H1 (cell line): ENCODE data around the gene KIF2C. TPM values are rescaled to one million over a fixed set of nuclear protein-coding genes. Genes with fewer than 3 reads are reported as not detected.

Source experiments
- CTCF ChIA-PET: fragments of 300-600 bp; sonication (Branson Sonifier 250); formaldehyde crosslinking; loops from one replicate; lab custom pipeline; 2021; ENCODE audit not compliant: partially characterized antibody; lab: Charles Lee
- POLR2A ChIA-PET: fragments of 300-600 bp; sonication (Branson Sonifier 250); formaldehyde crosslinking; loops from one replicate; lab custom pipeline; 2021; ENCODE audit warnings: inconsistent platforms; ENCODE audit not compliant: partially characterized antibody; lab: Charles Lee
- DNase-seq, 2 experiments: peaks; one replicate each; pipeline versions ENCODE4 v3.0.0 to v3.0.0-alpha.2; 2010 to 2022; ENCODE audit warnings: low spot score in 2 of 2, low read depth in 1 of 2, mixed read lengths in 1 of 2
- FAIRE-seq: peaks from 2 replicates; lab custom pipeline; 2011; peaks lifted over from hg19 to GRCh38; lab: Jason Lieb, UNC
- H2AFZ ChIP-seq: 2 replicates; pipeline ENCODE4 v1.8.1; 2012; ENCODE audit warnings: low read length, inconsistent platforms
- H2AK5ac ChIP-seq: 2 replicates; pipeline ENCODE4 v1.6.1; 2013; ENCODE audit warnings: low read depth, low read length
- H2BK120ac ChIP-seq: replicated peaks from 2 replicates; pipeline ENCODE3; 2013; ENCODE audit warnings: low read depth, low read length, inconsistent platforms
- H2BK12ac ChIP-seq: 2 replicates; pipeline ENCODE4 v1.6.1; 2013; ENCODE audit warnings: low read depth, low read length
- H2BK15ac ChIP-seq: 2 replicates; pipeline ENCODE4 v1.6.1; 2013; ENCODE audit warnings: low read length
- H2BK20ac ChIP-seq: 2 replicates; pipeline ENCODE4 v1.6.1; 2013; ENCODE audit warnings: low read length
- H2BK5ac ChIP-seq: 2 replicates; pipeline ENCODE4 v1.6.1; 2013; ENCODE audit warnings: low read depth, low read length
- H3K14ac ChIP-seq: 2 replicates; pipeline ENCODE4 v1.6.1; 2013; ENCODE audit warnings: inconsistent platforms; ENCODE audit not compliant: insufficient read length
- H3K18ac ChIP-seq: 2 replicates; pipeline ENCODE4 v1.6.1; 2013; ENCODE audit warnings: low read length; ENCODE audit errors: extremely low read depth
- H3K23ac ChIP-seq: 2 replicates; pipeline ENCODE4 v1.6.1; 2013; ENCODE audit warnings: inconsistent platforms; ENCODE audit not compliant: insufficient read length
- H3K23me2 ChIP-seq: 2 replicates; pipeline ENCODE4 v1.6.1; 2013; ENCODE audit warnings: low read depth, low read length
- H3K27ac ChIP-seq: 2 replicates; pipeline ENCODE4 v1.6.1; 2011; ENCODE audit warnings: low read depth, low read length, inconsistent platforms
- H3K27me3 ChIP-seq, 4 experiments: replicated peaks in 1 of 4; 1 replicate in 1 of 4; 2 replicates in 3 of 4; pipeline versions ENCODE4 v1.6.1 to v1.8.1; 2011 to 2013; ENCODE audit warnings: low read length in 3 of 4, mild to moderate bottlenecking in 3 of 4, inconsistent platforms in 2 of 4, mixed read lengths in 2 of 4, moderate library complexity in 1 of 4; ENCODE audit not compliant: control insufficient read depth in 3 of 4, insufficient read depth in 3 of 4; ENCODE audit errors: extremely low read depth in 1 of 4
- H3K36me3 ChIP-seq, 4 experiments: 2 replicates each; pipeline versions ENCODE4 v1.6.1 to v1.8.1; 2011 to 2013; ENCODE audit warnings: mild to moderate bottlenecking in 4 of 4, low read length in 3 of 4, moderate library complexity in 2 of 4, control low read depth in 1 of 4, inconsistent platforms in 1 of 4; ENCODE audit not compliant: insufficient read depth in 4 of 4, control insufficient read depth in 2 of 4
- H3K4ac ChIP-seq: replicated peaks from 2 replicates; pipeline ENCODE3; 2013; ENCODE audit warnings: low read length, low read depth, mixed read lengths, inconsistent platforms; ENCODE audit not compliant: insufficient read length
- H3K4me1 ChIP-seq, 4 experiments: replicated peaks in 1 of 4; 1 replicate in 1 of 4; 2 replicates in 3 of 4; pipeline versions ENCODE4 v1.6.1 to v1.8.1; 2011 to 2013; ENCODE audit warnings: low read length in 3 of 4, inconsistent platforms in 2 of 4, mixed read lengths in 1 of 4; ENCODE audit not compliant: insufficient read depth in 4 of 4, control insufficient read depth in 3 of 4
- H3K4me2 ChIP-seq, 2 experiments: 2 replicates each; pipeline versions ENCODE4 v1.6.1 to v1.8.1; 2011 to 2013; ENCODE audit warnings: low read depth in 2 of 2, low read length in 2 of 2, control low read depth in 1 of 2, inconsistent platforms in 1 of 2, mild to moderate bottlenecking in 1 of 2; ENCODE audit not compliant: insufficient read depth in 1 of 2
- H3K4me3 ChIP-seq, 4 experiments: fragments of 200-600, 300-600 bp in 1 of 4; sonication (generic), shearing (Covaris generic), sonication (Bioruptor Twin) in 1 of 4; 2 replicates each; pipeline versions ENCODE4 v1.5.1 to v1.8.1; 2011 to 2016; ENCODE audit warnings: low read length in 4 of 4, low read depth in 3 of 4, control low read depth in 2 of 4, inconsistent platforms in 2 of 4, mild to moderate bottlenecking in 2 of 4, mixed read lengths in 1 of 4, moderate library complexity in 1 of 4; ENCODE audit not compliant: insufficient read depth in 2 of 4; ENCODE audit errors: extremely low read depth in 1 of 4
- H3K56ac ChIP-seq: replicated peaks from 2 replicates; pipeline ENCODE3; 2013; ENCODE audit warnings: low read depth, mild to moderate bottlenecking, mixed read lengths, low read length, inconsistent platforms; ENCODE audit not compliant: insufficient read length
- H3K79me1 ChIP-seq: 2 replicates; pipeline ENCODE4 v1.6.1; 2013; ENCODE audit warnings: low read depth, low read length, control low read depth
- H3K79me2 ChIP-seq, 2 experiments: 2 replicates each; pipeline versions ENCODE4 v1.6.1 to v1.8.1; 2012 to 2013; ENCODE audit warnings: low read length in 2 of 2, mild to moderate bottlenecking in 2 of 2, inconsistent platforms in 1 of 2; ENCODE audit not compliant: insufficient read depth in 2 of 2, control insufficient read depth in 1 of 2
- H3K9ac ChIP-seq, 4 experiments: replicated peaks in 1 of 4; 1 replicate in 1 of 4; 2 replicates in 3 of 4; pipeline versions ENCODE4 v1.6.1 to v1.8.1; 2011 to 2013; ENCODE audit warnings: low read depth in 3 of 4, low read length in 3 of 4, control low read depth in 2 of 4, mild to moderate bottlenecking in 2 of 4, moderate library complexity in 2 of 4, inconsistent platforms in 1 of 4; ENCODE audit errors: extremely low read depth in 1 of 4
- H3K9me3 ChIP-seq, 2 experiments: 2 replicates each; pipeline versions ENCODE4 v1.6.1 to v1.8.1; 2012 to 2013; ENCODE audit warnings: mild to moderate bottlenecking in 2 of 2, moderate library complexity in 2 of 2, control low read depth in 1 of 2, inconsistent platforms in 1 of 2, low read depth in 1 of 2, low read length in 1 of 2, mixed read lengths in 1 of 2; ENCODE audit not compliant: insufficient read depth in 2 of 2
- H4K20me1 ChIP-seq, 2 experiments: replicated peaks in 1 of 2; 2 replicates each; pipeline versions ENCODE3 to v1.8.1; 2011 to 2013; ENCODE audit warnings: inconsistent platforms in 2 of 2, low read length in 2 of 2, mild to moderate bottlenecking in 1 of 2; ENCODE audit not compliant: insufficient read depth in 2 of 2, control insufficient read depth in 1 of 2
- H4K5ac ChIP-seq: 2 replicates; pipeline ENCODE4 v1.6.1; 2013; ENCODE audit warnings: low read length, low read depth, mixed read lengths, inconsistent platforms; ENCODE audit not compliant: insufficient read length
- H4K8ac ChIP-seq: 2 replicates; pipeline ENCODE4 v1.8.0; 2013; ENCODE audit warnings: mild to moderate bottlenecking, moderate library complexity, low read length, inconsistent platforms; ENCODE audit not compliant: insufficient read depth; ENCODE audit errors: extremely low read depth
- H4K91ac ChIP-seq: replicated peaks from 2 replicates; pipeline ENCODE3; 2013; ENCODE audit warnings: low read length, mixed read lengths, inconsistent platforms; ENCODE audit not compliant: insufficient read length
- BRCA1 ChIP-seq: IDR thresholded peaks from 2 replicates; pipeline ENCODE4 v1.6.1; 2012; ENCODE audit warnings: low read depth, low read length, improper control_type of control experiment
- CTCF ChIP-seq, 3 experiments: IDR thresholded peaks; 1 replicate in 2 of 3; 2 replicates in 1 of 3; pipeline versions ENCODE4 v1.5.1 to v1.6.1; 2011; ENCODE audit warnings: low read length in 3 of 3, mild to moderate bottlenecking in 3 of 3, inconsistent platforms in 2 of 3, low read depth in 1 of 3, moderate library complexity in 1 of 3; ENCODE audit not compliant: insufficient read depth in 1 of 3; ENCODE audit errors: control extremely low read depth in 1 of 3
- GABPA ChIP-seq: IDR thresholded peaks from 2 replicates; pipeline ENCODE4 v1.6.1; 2011; ENCODE audit warnings: mild to moderate bottlenecking, low read length, moderate library complexity, borderline replicate concordance; ENCODE audit not compliant: insufficient read depth
- GTF2F1 ChIP-seq: IDR thresholded peaks from 2 replicates; pipeline ENCODE4 v1.6.1; 2012; ENCODE audit warnings: low read depth, low read length, improper control_type of control experiment, borderline replicate concordance
- JUN ChIP-seq: IDR thresholded peaks from 2 replicates; pipeline ENCODE4 v1.6.1; 2011; ENCODE audit warnings: low read depth, mild to moderate bottlenecking, improper control_type of control experiment, low read length
- KDM1A ChIP-seq: fragments of 200-600, 300-600 bp; sonication (generic); IDR thresholded peaks from 2 replicates; pipeline ENCODE4 v1.7.1; 2016; ENCODE audit warnings: mild to moderate bottlenecking, low read length, borderline replicate concordance
- RBBP5 ChIP-seq: IDR thresholded peaks from 2 replicates; pipeline ENCODE4 v1.7.1; 2012; ENCODE audit warnings: low read depth, mild to moderate bottlenecking, inconsistent platforms, low read length, moderate library complexity, borderline replicate concordance
- SP2 ChIP-seq: IDR thresholded peaks from 2 replicates; pipeline ENCODE4 v1.6.1; 2012; ENCODE audit warnings: mild to moderate bottlenecking, low read length, inconsistent platforms
- SP4 ChIP-seq: IDR thresholded peaks from 2 replicates; pipeline ENCODE4 v1.6.1; 2012; ENCODE audit warnings: low read length, inconsistent platforms
- TAF7 ChIP-seq: optimal IDR thresholded peaks from 2 replicates; pipeline ENCODE3; 2011; ENCODE audit warnings: low read depth, mild to moderate bottlenecking, inconsistent platforms, low read length, moderate library complexity, borderline replicate concordance
- TBP ChIP-seq: IDR thresholded peaks from 2 replicates; pipeline ENCODE4 v1.6.1; 2011; ENCODE audit warnings: low read depth, low read length, improper control_type of control experiment
- ZNF274 ChIP-seq: IDR thresholded peaks from 2 replicates; pipeline ENCODE4 v1.7.0; 2012; ENCODE audit warnings: low read length, borderline replicate concordance; ENCODE audit errors: extremely low read depth
- WGBS, 2 experiments: shearing (Covaris generic) in 1 of 2; methylation state at CpG; one replicate each; pipeline versions ENCODE4 v1.1.6 to v1.1.7; 2013 to 2015; ENCODE audit warnings: low lambda C conversion rate in 2 of 2, mixed read lengths in 2 of 2, inconsistent platforms in 1 of 2, low coverage in 1 of 2, missing lambda C conversion rate in 1 of 2; ENCODE audit not compliant: insufficient replicate concordance in 2 of 2, insufficient coverage in 1 of 2, insufficient read length in 1 of 2; ENCODE audit errors: extremely low coverage in 1 of 2, missing lambda C conversion rate in 1 of 2; 5-methylcytosine and 5-hydroxymethylcytosine counted together
- polyA plus RNA-seq, 7 experiments: library from polyadenylated mRNA; depleted of rRNA in 3 of 7; stranded (reverse) in 5 of 7; unstranded in 2 of 7; fragments of >200 nt in 5 of 7; fragments of 200-250 nt in 2 of 7; gene quantifications; 1 replicate in 5 of 7; 2 replicates in 1 of 7; 4 replicates in 1 of 7; pipeline versions ENCODE4 v1.2.1 to v1.2.3, GENCODE V29; 2011 to 2013; ENCODE audit warnings: missing spikeins in 2 of 7, mixed read lengths in 2 of 7
- total RNA-seq: library from RNA; stranded (reverse); fragmentation: NEBNext Ultra II Directional; extraction: Animal tissue kit (Norgen Biotek cat#: 25700); gene quantifications from 2 replicates; pipeline ENCODE4 v1.2.1, GENCODE V29; 2021

KIF2C gene
- total and polyA plus RNA-seq, 2 of the 8 experiments (the other 6 are each of a cell fraction or from before 2014, with no cell fraction given), result 41.8 to 68.1 TPM

- Histone ChIP-seq H3K18ac (no peak overlapping the region), H2BK120ac (no peak overlapping the region), H3K14ac (no peak overlapping the region), H4K91ac (no peak overlapping the region), H3K9me3 (no peaks in the 10 kb centered on the region), H2AK5ac (no peak overlapping the region), H3K27ac (no peak overlapping the region), H3K56ac (no peak overlapping the region), H3K27me3 (no peaks in the 10 kb centered on the region), H3K4me1 (peaks cover 0 to 7% (median 3%) of the 10 kb centered on the region in 4 experiments; a peak in 3 of 7 replicates), H2BK12ac (no peak overlapping the region), H3K36me3 (no peaks in the 10 kb centered on the region), H3K4me3 (no peak overlapping the region), H3K9ac (no peak overlapping the region), H3K4ac (no peak overlapping the region), H3K79me1 (no peaks in the 10 kb centered on the region), H4K8ac (no peak overlapping the region), H3K4me2 (no peak overlapping the region), H4K5ac (no peak overlapping the region), H2BK20ac (no peak overlapping the region), H2BK5ac (no peak overlapping the region), H3K23me2 (no peaks in the 10 kb centered on the region), H3K79me2 (no peaks in the 10 kb centered on the region), H2BK15ac (no peak overlapping the region), H4K20me1 (no peaks in the 10 kb centered on the region), H2AFZ (no peak overlapping the region), H3K23ac (no peak overlapping the region)
- FAIRE-seq, result no peak
- WGBS, 2 experiments, result 90% methylated on average over 2 of the region's 2 CpGs; no CpG with 5 or more reads in 1 of the 2 experiments
- CTCF ChIA-PET, result interaction anchor here (1.4 to 3.4 kb wide), 2 partner anchors 14 to 40 kb away, joined by 5 to 15 read pairs; no protein-coding TSS in a partner anchor
- POLR2A ChIA-PET, result interaction anchor here (1.6 kb wide), 1 partner anchor 38 kb away, joined by 3 read pairs; the partner anchor contains the start of gene RNU5D-1
- no peak for DNase-seq
- TF ChIP-seq GABPA (no peak), GTF2F1 (no peak), JUN (no peak), TAF7 (no peak), ZNF274 (no peak), TBP (no peak), RBBP5 (no peak), SP2 (no peak), CTCF (IDR thresholded peaks at IDR 0.05; ENCODE audit: control extremely low read depth in 1 of 3, insufficient read depth in 1 of 3, low read depth in 1 of 3, low read length in 3 of 3) (no peak), BRCA1 (no peak), KDM1A (no peak), SP4 (no peak)
Measured at GRCh38 chr1:44693159-44693558, 46.5 kb upstream of the KIF2C start.
